GM12875 (cell line): ENCODE results near the gene KCNF1.
A peak's percentile ranks its signal among the peaks of the same experiment; 100 is the strongest.

Experiments
- H3K4me3 ChIP-seq: one replicate; pipeline ENCODE4 v1.5.1; 2011; ENCODE audit warnings: low read depth, low read length, control low read depth
- TF ChIP-seq, protein P1 (sequence below): IDR thresholded peaks from 2 replicates; pipeline ENCODE4 v1.5.1; 2011; ENCODE audit warnings: low read depth, mild to moderate bottlenecking, control low read depth, inconsistent platforms, low read length, moderate library complexity, borderline replicate concordance; ENCODE audit not compliant: insufficient read depth

The KCNF1 gene

DNA sequence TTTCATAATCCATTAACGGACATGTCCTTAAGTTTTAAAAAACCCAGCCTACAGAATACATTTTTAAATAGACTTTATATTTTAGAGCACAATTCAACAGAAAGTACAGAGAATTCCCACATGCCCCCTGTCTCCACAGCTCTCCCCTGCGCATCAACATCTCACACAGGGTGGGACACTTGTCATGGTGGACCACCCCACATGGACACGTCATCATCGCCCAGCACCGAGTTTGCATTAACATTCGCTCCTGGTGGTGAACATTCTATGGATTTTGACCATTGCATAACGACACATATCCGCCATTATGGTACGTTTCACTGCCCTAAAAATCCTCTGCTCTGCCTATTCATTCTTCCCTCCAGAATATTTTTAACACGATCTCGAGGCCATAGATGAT is 1.1 kb upstream of the KCNF1 start:
- no peak overlapping the region for H3K4me3 ChIP-seq
- TF ChIP-seq, protein P1, sequence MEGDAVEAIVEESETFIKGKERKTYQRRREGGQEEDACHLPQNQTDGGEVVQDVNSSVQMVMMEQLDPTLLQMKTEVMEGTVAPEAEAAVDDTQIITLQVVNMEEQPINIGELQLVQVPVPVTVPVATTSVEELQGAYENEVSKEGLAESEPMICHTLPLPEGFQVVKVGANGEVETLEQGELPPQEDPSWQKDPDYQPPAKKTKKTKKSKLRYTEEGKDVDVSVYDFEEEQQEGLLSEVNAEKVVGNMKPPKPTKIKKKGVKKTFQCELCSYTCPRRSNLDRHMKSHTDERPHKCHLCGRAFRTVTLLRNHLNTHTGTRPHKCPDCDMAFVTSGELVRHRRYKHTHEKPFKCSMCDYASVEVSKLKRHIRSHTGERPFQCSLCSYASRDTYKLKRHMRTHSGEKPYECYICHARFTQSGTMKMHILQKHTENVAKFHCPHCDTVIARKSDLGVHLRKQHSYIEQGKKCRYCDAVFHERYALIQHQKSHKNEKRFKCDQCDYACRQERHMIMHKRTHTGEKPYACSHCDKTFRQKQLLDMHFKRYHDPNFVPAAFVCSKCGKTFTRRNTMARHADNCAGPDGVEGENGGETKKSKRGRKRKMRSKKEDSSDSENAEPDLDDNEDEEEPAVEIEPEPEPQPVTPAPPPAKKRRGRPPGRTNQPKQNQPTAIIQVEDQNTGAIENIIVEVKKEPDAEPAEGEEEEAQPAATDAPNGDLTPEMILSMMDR = no peak

DNA sequence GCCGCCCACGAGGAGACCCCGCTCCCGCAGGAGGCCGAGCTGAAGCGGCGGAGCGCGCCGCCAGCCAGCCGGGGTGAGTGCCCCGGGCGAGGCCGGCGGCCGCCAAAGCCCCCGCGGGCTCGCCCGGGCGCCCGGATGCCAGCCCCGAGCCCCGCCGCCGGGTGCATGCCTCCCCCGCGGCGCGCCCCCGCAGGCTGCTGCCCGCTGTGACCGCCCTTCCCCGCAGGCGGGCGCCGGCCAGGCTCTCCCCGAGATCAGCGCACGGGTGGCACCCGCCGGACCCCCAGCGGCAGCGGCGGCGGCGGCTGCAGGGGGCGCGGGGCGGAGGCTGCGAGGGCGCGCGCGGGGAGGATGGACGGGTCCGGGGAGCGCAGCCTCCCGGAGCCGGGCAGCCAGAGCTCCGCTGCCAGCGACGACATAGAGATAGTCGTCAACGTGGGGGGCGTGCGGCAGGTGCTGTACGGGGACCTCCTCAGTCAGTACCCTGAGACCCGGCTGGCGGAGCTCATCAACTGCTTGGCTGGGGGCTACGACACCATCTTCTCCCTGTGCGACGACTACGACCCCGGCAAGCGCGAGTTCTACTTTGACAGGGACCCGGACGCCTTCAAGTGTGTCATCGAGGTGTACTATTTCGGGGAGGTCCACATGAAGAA is 470 bp downstream of the KCNF1 start:
- no peak overlapping the region for H3K4me3 ChIP-seq
- TF ChIP-seq, protein P1 = no peak

DNA sequence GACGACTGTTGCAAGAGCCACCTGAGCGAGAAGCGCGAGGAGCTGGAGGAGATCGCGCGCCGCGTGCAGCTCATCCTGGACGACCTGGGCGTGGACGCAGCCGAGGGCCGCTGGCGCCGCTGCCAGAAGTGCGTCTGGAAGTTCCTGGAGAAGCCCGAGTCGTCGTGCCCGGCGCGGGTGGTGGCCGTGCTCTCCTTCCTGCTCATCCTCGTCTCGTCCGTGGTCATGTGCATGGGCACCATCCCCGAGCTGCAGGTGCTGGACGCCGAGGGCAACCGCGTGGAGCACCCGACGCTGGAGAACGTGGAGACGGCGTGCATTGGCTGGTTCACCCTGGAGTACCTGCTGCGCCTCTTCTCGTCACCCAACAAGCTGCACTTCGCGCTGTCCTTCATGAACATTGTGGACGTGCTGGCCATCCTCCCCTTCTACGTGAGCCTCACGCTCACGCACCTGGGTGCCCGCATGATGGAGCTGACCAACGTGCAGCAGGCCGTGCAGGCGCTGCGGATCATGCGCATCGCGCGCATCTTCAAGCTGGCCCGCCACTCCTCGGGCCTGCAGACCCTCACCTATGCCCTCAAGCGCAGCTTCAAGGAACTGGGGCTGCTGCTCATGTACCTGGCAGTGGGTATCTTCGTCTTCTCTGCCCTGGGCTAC is 1.2 kb downstream of the KCNF1 start:
- no peak overlapping the region for H3K4me3 ChIP-seq

DNA sequence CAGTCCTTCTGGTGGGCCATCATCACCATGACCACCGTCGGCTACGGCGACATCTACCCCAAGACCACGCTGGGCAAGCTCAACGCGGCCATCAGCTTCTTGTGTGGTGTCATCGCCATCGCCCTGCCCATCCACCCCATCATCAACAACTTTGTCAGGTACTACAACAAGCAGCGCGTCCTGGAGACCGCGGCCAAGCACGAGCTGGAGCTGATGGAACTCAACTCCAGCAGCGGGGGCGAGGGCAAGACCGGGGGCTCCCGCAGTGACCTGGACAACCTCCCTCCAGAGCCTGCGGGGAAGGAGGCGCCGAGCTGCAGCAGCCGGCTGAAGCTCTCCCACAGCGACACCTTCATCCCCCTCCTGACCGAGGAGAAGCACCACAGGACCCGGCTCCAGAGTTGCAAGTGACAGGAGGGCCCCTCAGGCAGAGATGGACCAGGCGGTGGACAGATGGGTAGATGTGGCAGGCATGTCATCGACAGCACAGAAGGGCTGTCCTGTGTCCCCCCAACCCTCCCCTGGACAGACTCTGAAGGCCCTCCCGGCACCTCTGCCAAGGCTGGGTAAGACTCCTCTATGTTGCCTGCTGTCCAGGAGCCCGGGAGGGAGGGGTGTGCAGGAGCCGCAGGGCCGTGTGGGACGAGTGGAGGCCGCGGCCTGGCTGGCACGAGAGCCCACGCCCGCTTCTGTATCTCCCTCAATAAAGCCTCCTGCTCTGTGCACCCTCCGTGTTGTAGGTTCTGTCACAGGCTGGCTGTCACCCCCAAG is 2.0 kb downstream of the KCNF1 start:
- TF ChIP-seq, protein P1 = no peak
- H3K4me3 ChIP-seq = no peak overlapping the region

More for the DNA sequence above, 1.2 kb downstream of the KCNF1 start:
- TF ChIP-seq, protein P1 = no peak

DNA sequence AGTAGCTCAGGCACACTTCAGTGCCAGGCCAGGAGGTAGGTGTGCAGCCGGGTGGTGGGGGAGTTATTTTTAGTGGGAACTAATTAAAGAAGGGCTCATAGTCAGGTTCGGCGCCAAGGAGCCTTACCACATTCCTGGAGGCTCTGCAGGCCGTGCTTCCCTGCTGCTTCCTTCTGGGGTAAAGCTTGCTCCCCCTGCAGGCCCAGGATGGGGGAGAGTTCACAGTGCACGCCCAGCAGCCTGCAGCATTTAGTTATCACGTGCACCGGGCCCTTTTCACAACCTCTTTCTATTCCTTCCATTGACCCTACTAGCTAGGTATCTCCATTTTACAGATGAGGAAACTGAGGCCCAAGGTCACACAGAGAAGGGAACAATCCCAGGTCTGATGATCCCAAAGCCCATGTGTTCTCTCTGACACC is 2.5 kb downstream of the KCNF1 start:
- TF ChIP-seq, protein P1 = peak; percentile 42; the same call in 1 of the 2 replicates

DNA sequence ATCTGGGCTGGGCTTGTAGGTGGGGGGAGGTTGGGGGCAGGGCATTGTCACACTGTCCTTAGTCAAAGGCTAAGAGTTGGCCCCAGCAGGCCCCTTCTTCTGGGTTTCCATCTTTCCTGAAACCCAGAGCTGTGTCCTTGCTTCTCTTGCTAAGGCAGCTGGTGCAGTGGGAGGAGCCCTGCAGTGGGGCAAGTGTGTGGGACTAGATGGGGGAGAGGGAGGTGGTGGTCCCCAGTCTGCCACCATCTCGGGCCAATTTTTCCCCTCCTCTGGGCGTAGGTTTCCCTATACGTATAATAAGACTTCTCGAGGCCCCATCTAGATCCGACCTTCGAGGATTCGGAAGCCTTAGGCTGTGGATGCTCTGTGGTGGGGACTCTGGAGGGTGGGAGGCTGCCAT is 3.5 kb downstream of the KCNF1 start:
- TF ChIP-seq, protein P1 = no peak
- H3K4me3 ChIP-seq = no peak overlapping the region

More for the DNA sequence above, 2.5 kb downstream of the KCNF1 start:
- H3K4me3 ChIP-seq = no peak overlapping the region

DNA sequence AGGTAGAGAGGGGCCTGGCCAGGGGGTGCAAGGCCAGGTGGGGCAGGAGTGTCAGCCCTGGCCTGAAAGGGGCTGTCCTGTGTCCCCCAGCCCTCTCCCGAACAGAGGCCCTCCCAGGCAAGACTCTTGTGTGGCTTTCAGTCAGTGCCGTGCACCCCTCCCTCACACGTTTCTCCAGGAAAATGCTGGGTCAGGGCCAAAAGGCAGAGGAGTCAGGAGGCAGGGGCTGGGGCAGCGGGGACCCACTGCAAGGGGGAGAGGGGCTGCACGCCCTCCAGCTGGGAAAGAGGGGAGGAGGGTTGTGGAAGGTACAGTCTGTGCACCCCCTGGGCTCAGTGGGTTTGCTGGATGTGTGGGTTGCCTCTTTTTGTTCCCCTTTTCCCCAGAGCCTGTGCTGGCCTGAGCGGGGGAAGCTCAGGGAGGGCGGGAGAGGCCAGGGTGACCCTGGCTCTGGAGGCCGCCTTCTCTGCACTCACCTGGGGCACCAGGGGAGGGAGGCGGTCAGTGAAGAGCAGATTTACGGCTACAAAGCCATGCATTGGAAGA is 4.1 kb downstream of the KCNF1 start:
- no peak overlapping the region for H3K4me3 ChIP-seq
- TF ChIP-seq, protein P1 = no peak
